H1 (cell line): ENCODE data around the gene ELP4. TPM values are rescaled to one million over a fixed set of nuclear protein-coding genes. Genes with fewer than 3 reads are reported as not detected.

Experiments used
- ATF3 ChIP-seq: IDR thresholded peaks from 2 replicates; pipeline ENCODE4 v1.6.1; 2011; ENCODE audit warnings: low read depth, mild to moderate bottlenecking, low read length; ENCODE audit not compliant: insufficient read depth
- CBX5 ChIP-seq: fragments of 300-800, 300-1000 bp; sonication (generic); IDR thresholded peaks from 2 replicates; pipeline ENCODE4 v1.7.1; 2016; ENCODE audit warnings: antibody characterized with exemption, low read length, low read depth
- CHD2 ChIP-seq: IDR thresholded peaks from 2 replicates; pipeline ENCODE4 v1.6.1; 2012; ENCODE audit warnings: low read length, improper control_type of control experiment
- CTCF ChIP-seq, 3 experiments: IDR thresholded peaks; 1 replicate in 2 of 3; 2 replicates in 1 of 3; pipeline versions ENCODE4 v1.5.1 to v1.6.1; 2011; ENCODE audit warnings: low read length in 3 of 3, mild to moderate bottlenecking in 3 of 3, inconsistent platforms in 2 of 3, low read depth in 1 of 3, moderate library complexity in 1 of 3; ENCODE audit not compliant: insufficient read depth in 1 of 3; ENCODE audit errors: control extremely low read depth in 1 of 3
- EGR1 ChIP-seq: IDR thresholded peaks from 2 replicates; pipeline ENCODE4 v1.6.1; 2011; ENCODE audit warnings: low read depth, low read length, borderline replicate concordance
- GABPA ChIP-seq: IDR thresholded peaks from 2 replicates; pipeline ENCODE4 v1.6.1; 2011; ENCODE audit warnings: mild to moderate bottlenecking, low read length, moderate library complexity, borderline replicate concordance; ENCODE audit not compliant: insufficient read depth
- GTF2F1 ChIP-seq: IDR thresholded peaks from 2 replicates; pipeline ENCODE4 v1.6.1; 2012; ENCODE audit warnings: low read depth, low read length, improper control_type of control experiment, borderline replicate concordance
- HDAC6 ChIP-seq: IDR thresholded peaks from one replicate; pipeline ENCODE4 v1.7.1; 2012; ENCODE audit warnings: low read depth, mild to moderate bottlenecking, inconsistent platforms, low read length, moderate library complexity
- JUN ChIP-seq: IDR thresholded peaks from 2 replicates; pipeline ENCODE4 v1.6.1; 2011; ENCODE audit warnings: low read depth, mild to moderate bottlenecking, improper control_type of control experiment, low read length
- KDM1A ChIP-seq: fragments of 200-600, 300-600 bp; sonication (generic); IDR thresholded peaks from 2 replicates; pipeline ENCODE4 v1.7.1; 2016; ENCODE audit warnings: mild to moderate bottlenecking, low read length, borderline replicate concordance
- MAFK ChIP-seq: IDR thresholded peaks from 2 replicates; pipeline ENCODE4 v1.6.1; 2012; ENCODE audit warnings: low read depth, mild to moderate bottlenecking, improper control_type of control experiment, low read length
- POLR2AphosphoS5 ChIP-seq: IDR thresholded peaks from 2 replicates; pipeline ENCODE4 v1.6.1; 2011; ENCODE audit warnings: low read depth, low read length
- POU5F1 ChIP-seq: IDR thresholded peaks from 2 replicates; pipeline ENCODE4 v1.6.1; 2011; ENCODE audit warnings: low read depth, mild to moderate bottlenecking, low read length, moderate library complexity
- RNF2 ChIP-seq: fragments of 200-900, 300-1000 bp; sonication (generic); IDR thresholded peaks from 2 replicates; pipeline ENCODE4 v1.7.1; 2016; ENCODE audit warnings: borderline replicate concordance, low read depth, mild to moderate bottlenecking, antibody characterized with exemption, low read length; ENCODE audit not compliant: poor library complexity, severe bottlenecking; ENCODE audit errors: missing control alignments
- RXRA ChIP-seq: IDR thresholded peaks from 2 replicates; pipeline ENCODE4 v1.6.1; 2011; ENCODE audit warnings: low read depth, mild to moderate bottlenecking, low read length, moderate library complexity; ENCODE audit not compliant: insufficient read depth
- SP1 ChIP-seq: IDR thresholded peaks from 2 replicates; pipeline ENCODE4 v1.6.1; 2011; ENCODE audit warnings: low read depth, low read length
- SP4 ChIP-seq: IDR thresholded peaks from 2 replicates; pipeline ENCODE4 v1.6.1; 2012; ENCODE audit warnings: low read length, inconsistent platforms
- TBP ChIP-seq: IDR thresholded peaks from 2 replicates; pipeline ENCODE4 v1.6.1; 2011; ENCODE audit warnings: low read depth, low read length, improper control_type of control experiment
- TCF12 ChIP-seq: IDR thresholded peaks from 2 replicates; pipeline ENCODE4 v1.6.1; 2011; ENCODE audit warnings: low read depth, mild to moderate bottlenecking, low read length
- USF2 ChIP-seq: IDR thresholded peaks from 2 replicates; pipeline ENCODE4 v1.6.1; 2011; ENCODE audit warnings: low read length, improper control_type of control experiment
- polyA plus RNA-seq, 7 experiments: library from polyadenylated mRNA; depleted of rRNA in 3 of 7; stranded (reverse) in 5 of 7; unstranded in 2 of 7; fragments of >200 nt in 5 of 7; fragments of 200-250 nt in 2 of 7; gene quantifications; 1 replicate in 5 of 7; 2 replicates in 1 of 7; 4 replicates in 1 of 7; pipeline versions ENCODE4 v1.2.1 to v1.2.3, GENCODE V29; 2011 to 2013; ENCODE audit warnings: missing spikeins in 2 of 7, mixed read lengths in 2 of 7
- total RNA-seq: library from RNA; stranded (reverse); fragmentation: NEBNext Ultra II Directional; extraction: Animal tissue kit (Norgen Biotek cat#: 25700); gene quantifications from 2 replicates; pipeline ENCODE4 v1.2.1, GENCODE V29; 2021

ELP4 gene
- total and polyA plus RNA-seq, 2 of the 8 experiments (the other 6 are each of a cell fraction or from before 2014, with no cell fraction given): 14.0 to 18.6 TPM

- TF ChIP-seq GABPA (no peak), TCF12 (peak; percentile 34; the same call in 1 of the 2 replicates), RXRA (no peak), RNF2 (peak; percentile 83), CHD2 (no peak), POLR2AphosphoS5 (no peak), SP1 (no peak), MAFK (no peak), POU5F1 (no peak), CTCF (IDR thresholded peaks at IDR 0.05; ENCODE audit: control extremely low read depth in 1 of 3, insufficient read depth in 1 of 3, low read depth in 1 of 3, low read length in 3 of 3) (no peak), SP4 (no peak), TBP (peak; percentile 74; the same call in 1 of the 2 replicates), JUN (no peak), ATF3 (no peak), HDAC6 (no peak), GTF2F1 (no peak), KDM1A (0 out of 2 replicates have a peak, but pooled peaks have one; percentile 18), CBX5 (no peak), USF2 (no peak), EGR1 (peak; percentile 69; the same call in 1 of the 2 replicates)
These were observed 310.3 kb downstream of the ELP4 start (continued) for GRCh38 chr11:31819621-31820437.
